T-cell (primary cell): ENCODE results near the gene ARMC6. TPM values are rescaled to one million over a fixed set of nuclear protein-coding genes. Genes with fewer than 3 reads are reported as not detected.

Source experiments
- ATAC-seq, 4 experiments: fragments of 200-7000 bp in 3 of 4; fragments of 150-1000 bp in 1 of 4; cut with Tn5 transposase; replicated peaks in 1 of 4; 1 replicate in 3 of 4; 2 replicates in 1 of 4; pipeline ENCODE4 v1.10.0; 2021; ENCODE audit warnings: moderate library complexity in 3 of 4, mild to moderate bottlenecking in 2 of 4, moderate number of reproducible peaks in 1 of 4
- CTCF ChIA-PET, 2 donors: fragments of 300-600 bp; sonication (Branson Sonifier 250); formaldehyde crosslinking; loops; one replicate each; lab custom pipeline; 2022; ENCODE audit warnings: antibody characterized with exemption in 2 of 2; lab: Charles Lee
- POLR2A ChIA-PET, 2 donors: fragments of 300-600 bp; sonication (Branson Sonifier 250); formaldehyde crosslinking; loops; one replicate each; lab custom pipeline; 2022; ENCODE audit warnings: antibody characterized with exemption in 2 of 2; lab: Charles Lee
- DNase-seq, 35 experiments: peaks; one replicate each; pipeline versions ENCODE4 v3.0.0 to v3.0.0-alpha.2; 2013 to 2023
- H3K27ac ChIP-seq: one replicate; pipeline ENCODE4 v1.5.1; 2013; ENCODE audit warnings: low read length
- H3K27me3 ChIP-seq, 2 experiments: replicated peaks in 1 of 2; 1 replicate in 1 of 2; 2 replicates in 1 of 2; pipeline versions ENCODE4 v1.6.1 to v1.7.0; 2013; ENCODE audit warnings: low read length in 1 of 2, mixed read lengths in 1 of 2; ENCODE audit not compliant: control insufficient read depth in 2 of 2, insufficient read depth in 2 of 2; ENCODE audit errors: extremely low read depth in 1 of 2
- H3K36me3 ChIP-seq, 2 donors: 1 replicate in 1 of 2; 2 replicates in 1 of 2; pipeline versions ENCODE4 v1.6.1 to v1.7.0; 2013; ENCODE audit warnings: low read length in 1 of 2; ENCODE audit not compliant: control insufficient read depth in 2 of 2, insufficient read depth in 1 of 2; ENCODE audit errors: extremely low read depth in 1 of 2
- H3K4me1 ChIP-seq, 2 experiments: 1 replicate in 1 of 2; 2 replicates in 1 of 2; pipeline versions ENCODE4 v1.6.1 to v1.7.0; 2013; ENCODE audit warnings: low read length in 2 of 2, mixed read lengths in 1 of 2; ENCODE audit not compliant: insufficient read depth in 2 of 2, control insufficient read depth in 1 of 2; ENCODE audit errors: extremely low read depth in 1 of 2
- H3K4me3 ChIP-seq, 2 donors: 1 replicate in 1 of 2; 2 replicates in 1 of 2; pipeline versions ENCODE4 v1.5.1 to v1.7.0; 2013; ENCODE audit warnings: mild to moderate bottlenecking in 2 of 2, low read length in 1 of 2, moderate library complexity in 1 of 2; ENCODE audit not compliant: control insufficient read depth in 1 of 2; ENCODE audit errors: extremely low read depth in 1 of 2
- H3K9me3 ChIP-seq: 2 replicates; pipeline ENCODE4 v1.7.0; 2013
- H3K27ac Mint-ChIP-seq, 2 donors: one replicate each; pipeline ENCODE4 v1.8.0; 2020 to 2021; ENCODE audit warnings: mild to moderate bottlenecking in 2 of 2, mixed read lengths in 2 of 2
- H3K27me3 Mint-ChIP-seq, 2 donors: one replicate each; pipeline ENCODE4 v1.8.0; 2021 to 2022; ENCODE audit warnings: mixed read lengths in 2 of 2
- H3K36me3 Mint-ChIP-seq: one replicate; pipeline ENCODE4 v1.8.0; 2021; ENCODE audit warnings: mixed read lengths
- H3K4me1 Mint-ChIP-seq, 3 donors: one replicate each; pipeline ENCODE4 v1.8.0; 2020 to 2022; ENCODE audit warnings: mixed read lengths in 3 of 3, mild to moderate bottlenecking in 1 of 3
- H3K4me3 Mint-ChIP-seq, 3 donors: one replicate each; pipeline ENCODE4 v1.8.0; 2020 to 2022; ENCODE audit warnings: mild to moderate bottlenecking in 3 of 3, mixed read lengths in 3 of 3, moderate library complexity in 3 of 3
- H3K9me3 Mint-ChIP-seq, 3 donors: one replicate each; pipeline ENCODE4 v1.8.0; 2020 to 2022; ENCODE audit warnings: mixed read lengths in 3 of 3
- WGBS: methylation state at CpG from one replicate; pipeline ENCODE4 v1.1.5; 2013; ENCODE audit warnings: missing lambda C conversion rate; ENCODE audit not compliant: insufficient coverage; 5-methylcytosine and 5-hydroxymethylcytosine counted together
- total RNA-seq, 35 experiments: library from RNA in 6 of 35; stranded (reverse) in 6 of 35; fragments of 120-200 nt in 1 of 35; gene quantifications; one replicate each; pipeline versions ENCODE4 v1.2.1 to v1.2.4 and lab custom pipeline; 2013 to 2026

ARMC6 gene
- total RNA-seq, 5 donors from 2014 or later (not counting 1 experiment from before 2014, with no cell fraction given): 12.8 to 22.7 (median 18.7) TPM

GRCh38 chr19:19049406-19049805, 16.0 kb downstream of the ARMC6 start:
- Mint-ChIP-seq H3K27ac (no peak overlapping the region), H3K4me1 (no peaks in the 10 kb centered on the region), H3K4me3 (no peak overlapping the region), H3K36me3 (peaks cover 23% of the 10 kb centered on the region), H3K27me3 (no peaks in the 10 kb centered on the region), H3K9me3 (no peaks in the 10 kb centered on the region)
- H3K27ac ChIP-seq: no peak overlapping the region
- no peaks in the 10 kb centered on the region for H3K27me3 ChIP-seq
- ChIA-PET CTCF (no interaction called here), POLR2A (no interaction called here)
- no peak for ATAC-seq
- H3K4me3 ChIP-seq: no peak overlapping the region
- no peak for DNase-seq
- WGBS: 100% methylated on average over 1 of the region's 2 CpGs
- H3K36me3 ChIP-seq: peaks cover 0 to 45% of the 10 kb centered on the region in 2 donors
- H3K4me1 ChIP-seq: no peaks in the 10 kb centered on the region
- H3K9me3 ChIP-seq: no peaks in the 10 kb centered on the region

DNA sequence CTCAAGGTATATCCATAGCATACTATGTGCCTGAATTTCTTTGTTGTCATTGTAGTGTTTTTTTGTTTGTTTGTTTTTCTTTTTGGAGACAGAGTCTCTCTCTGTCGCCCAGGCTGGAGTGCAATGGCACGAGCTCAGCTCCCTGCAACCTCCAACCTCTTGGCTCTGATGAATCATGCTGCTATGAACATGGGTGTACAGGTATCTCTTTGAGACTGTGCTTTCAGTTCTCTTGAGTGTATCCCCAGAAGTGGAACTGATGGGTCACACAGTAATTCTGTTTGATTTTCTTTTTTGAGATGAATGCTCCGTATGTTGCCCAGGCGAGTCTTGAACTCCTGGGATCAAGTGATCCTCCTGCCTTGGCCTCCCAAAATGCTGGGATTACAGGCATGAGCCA, 16.7 kb downstream of the ARMC6 start:
- H3K4me3 Mint-ChIP-seq: no peak overlapping the region
- H3K9me3 Mint-ChIP-seq: no peaks in the 10 kb centered on the region
- no peaks in the 10 kb centered on the region for H3K4me1 ChIP-seq
- H3K27ac Mint-ChIP-seq: no peak overlapping the region
- POLR2A ChIA-PET: no interaction called here
- no peaks in the 10 kb centered on the region for H3K27me3 ChIP-seq
- H3K27ac ChIP-seq: no peak overlapping the region
- no peak overlapping the region for H3K4me3 ChIP-seq
- WGBS: 90% methylated on average over 2 of the region's 4 CpGs
- no peaks in the 10 kb centered on the region for H3K9me3 ChIP-seq
- ATAC-seq (no peak), DNase-seq (no peak)
- no peaks in the 10 kb centered on the region for H3K27me3 Mint-ChIP-seq
- H3K4me1 Mint-ChIP-seq: no peaks in the 10 kb centered on the region
- peaks cover 22% of the 10 kb centered on the region for H3K36me3 Mint-ChIP-seq
- H3K36me3 ChIP-seq: peaks cover 6 to 45% of the 10 kb centered on the region in 2 donors
- CTCF ChIA-PET: no interaction called here

DNA sequence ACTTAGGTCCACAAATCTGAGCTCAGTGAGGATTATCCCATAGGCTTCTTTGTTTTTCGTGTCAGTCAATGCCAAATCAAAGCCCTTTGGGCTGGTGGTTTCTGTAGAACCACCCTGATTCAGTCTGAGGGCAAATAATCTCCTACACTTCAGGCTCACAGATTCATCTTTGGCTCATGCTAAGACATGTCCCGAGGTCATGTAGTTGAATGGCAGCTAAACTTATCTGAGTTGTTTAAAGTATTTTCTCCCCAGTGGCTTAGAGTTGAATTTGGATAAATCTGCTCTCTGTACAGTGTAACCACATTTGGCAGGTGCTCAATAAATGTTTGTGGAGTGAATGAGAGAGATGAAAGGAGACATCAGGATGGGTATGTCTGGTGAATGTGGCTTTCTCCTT, 17.3 kb downstream of the ARMC6 start:
- ATAC-seq: no peak
- no peaks in the 10 kb centered on the region for H3K27me3 ChIP-seq
- no peaks in the 10 kb centered on the region for H3K4me1 ChIP-seq
- no peak overlapping the region for H3K4me3 Mint-ChIP-seq
- WGBS: no CpG with 5 or more reads among the region's 2 CpGs
- no peak overlapping the region for H3K4me3 ChIP-seq
- no peaks in the 10 kb centered on the region for H3K9me3 Mint-ChIP-seq
- ChIA-PET POLR2A (no interaction called here), CTCF (no interaction called here)
- DNase-seq: no peak
- no peak overlapping the region for H3K27ac Mint-ChIP-seq
- H3K36me3 ChIP-seq: peaks cover 8 to 49% of the 10 kb centered on the region in 2 donors
- H3K27ac ChIP-seq: no peak overlapping the region
- H3K4me1 Mint-ChIP-seq: no peaks in the 10 kb centered on the region
- no peaks in the 10 kb centered on the region for H3K9me3 ChIP-seq
- H3K27me3 Mint-ChIP-seq: no peaks in the 10 kb centered on the region
- H3K36me3 Mint-ChIP-seq: peaks cover 20% of the 10 kb centered on the region

DNA sequence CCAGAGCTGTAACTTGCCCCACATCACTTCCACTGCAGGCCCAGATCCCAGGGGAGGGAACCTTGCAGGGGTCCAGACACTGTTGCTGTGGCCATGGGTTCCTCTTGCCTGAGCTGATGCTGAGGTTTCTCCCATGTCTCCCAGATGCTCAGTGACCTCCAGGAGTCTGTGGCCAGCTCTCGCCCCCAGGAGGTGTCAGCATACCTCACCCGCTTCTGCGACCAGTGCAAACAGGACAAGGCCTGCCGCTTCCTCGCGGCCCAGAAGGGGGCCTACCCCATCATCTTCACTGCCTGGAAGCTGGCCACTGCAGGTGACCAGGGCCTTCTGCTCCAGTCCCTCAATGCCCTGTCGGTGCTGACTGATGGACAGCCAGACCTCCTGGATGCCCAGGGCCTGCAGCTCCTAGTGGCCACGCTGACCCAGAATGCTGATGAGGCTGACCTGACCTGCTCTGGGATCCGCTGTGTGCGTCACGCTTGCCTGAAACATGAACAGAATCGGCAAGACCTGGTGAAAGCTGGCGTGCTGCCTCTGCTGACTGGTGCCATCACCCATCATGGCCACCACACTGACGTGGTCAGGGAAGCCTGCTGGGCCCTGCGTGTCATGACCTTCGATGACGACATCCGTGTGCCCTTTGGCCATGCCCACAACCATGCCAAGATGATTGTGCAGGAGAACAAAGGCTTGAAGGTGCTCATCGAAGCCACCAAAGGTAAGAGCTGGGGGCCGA, 18.2 kb downstream of the ARMC6 start:
- CTCF ChIA-PET: interaction anchor here in 1 of 2 donors (0.6 kb wide), 1 partner anchor 20 kb away, joined by 4 read pairs; no protein-coding TSS in a partner anchor
- H3K27me3 Mint-ChIP-seq: no peaks in the 10 kb centered on the region
- ATAC-seq (no peak), DNase-seq (no peak)
- no peak overlapping the region for H3K4me3 Mint-ChIP-seq
- Histone ChIP-seq H3K9me3 (no peaks in the 10 kb centered on the region), H3K27ac (no peak overlapping the region), H3K4me1 (no peaks in the 10 kb centered on the region), H3K36me3 (peaks cover 8 to 55% of the 10 kb centered on the region in 2 donors), H3K4me3 (no peak overlapping the region), H3K27me3 (no peaks in the 10 kb centered on the region)
- H3K36me3 Mint-ChIP-seq: peaks cover 20% of the 10 kb centered on the region
- no peaks in the 10 kb centered on the region for H3K9me3 Mint-ChIP-seq
- WGBS: 97% methylated on average over 18 of the region's 20 CpGs
- no peak overlapping the region for H3K27ac Mint-ChIP-seq
- H3K4me1 Mint-ChIP-seq: no peaks in the 10 kb centered on the region
- POLR2A ChIA-PET: no interaction called here

- no peak overlapping the region for H3K27ac Mint-ChIP-seq
- DNase-seq (no peak), ATAC-seq (no peak)
- CTCF ChIA-PET: interaction anchor here in 1 of 2 donors (0.5 to 1.2 kb wide), 2 partner anchors 74 to 88 kb away, joined by 5 read pairs; no protein-coding TSS in a partner anchor
- no peaks in the 10 kb centered on the region for H3K27me3 Mint-ChIP-seq
- Histone ChIP-seq H3K36me3 (peaks cover 15 to 62% of the 10 kb centered on the region in 2 donors), H3K27me3 (no peaks in the 10 kb centered on the region), H3K4me1 (no peaks in the 10 kb centered on the region), H3K9me3 (no peaks in the 10 kb centered on the region), H3K4me3 (no peak overlapping the region), H3K27ac (no peak overlapping the region)
- H3K4me1 Mint-ChIP-seq: no peaks in the 10 kb centered on the region
- H3K9me3 Mint-ChIP-seq: no peaks in the 10 kb centered on the region
- peaks cover 16% of the 10 kb centered on the region for H3K36me3 Mint-ChIP-seq
- POLR2A ChIA-PET: no interaction called here
- 82% methylated on average over 1 of the region's 1 CpG for WGBS
- no peak overlapping the region for H3K4me3 Mint-ChIP-seq
These were observed 19.5 kb downstream of the ARMC6 start for GRCh38 chr19:19052921-19053320.

DNA sequence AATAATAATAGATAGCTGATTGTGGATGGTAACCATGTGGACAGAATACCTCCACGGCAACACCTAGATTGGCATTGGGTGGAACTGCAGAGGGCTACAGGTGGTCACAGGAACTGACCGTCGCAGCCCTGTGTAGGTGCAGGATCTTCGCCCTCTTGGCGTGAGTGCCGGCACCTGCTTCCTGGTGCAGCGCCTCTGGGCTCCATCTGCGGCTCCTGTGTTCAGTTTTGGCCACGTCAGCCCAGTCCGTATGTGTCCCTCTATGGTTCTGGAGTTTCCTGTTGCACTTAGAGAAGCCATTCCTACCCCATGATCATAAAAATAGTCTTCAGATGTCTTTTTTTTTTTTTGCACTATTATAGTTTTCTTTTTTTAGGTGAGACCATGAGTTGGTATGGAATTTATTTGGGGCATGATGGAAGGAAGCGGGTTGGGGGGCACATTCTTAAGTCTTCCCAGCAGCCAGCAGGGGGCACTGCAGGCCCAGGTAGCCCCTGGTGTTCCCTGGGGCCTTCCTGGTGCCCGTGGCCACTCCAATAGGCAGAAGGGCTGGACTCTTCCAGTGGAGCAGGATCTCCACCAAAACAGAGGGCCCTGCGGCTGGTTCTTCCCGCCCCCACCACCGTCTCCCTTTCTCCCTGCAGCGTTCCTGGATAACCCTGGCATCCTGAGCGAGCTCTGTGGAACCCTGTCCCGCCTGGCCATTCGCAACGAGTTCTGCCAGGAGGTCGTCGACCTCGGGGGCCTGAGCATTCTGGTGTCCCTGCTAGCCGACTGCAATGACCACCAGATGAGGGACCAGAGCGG, 20.3 kb downstream of the ARMC6 start:
- ATAC-seq (peak; percentile 56 to 84 (median 70)), DNase-seq (peak in 32 of 35 experiments; percentile 24 to 82 (median 52))
- Histone ChIP-seq H3K4me3 (no peak overlapping the region), H3K27ac (no peak overlapping the region), H3K9me3 (no peaks in the 10 kb centered on the region), H3K4me1 (no peaks in the 10 kb centered on the region), H3K27me3 (no peaks in the 10 kb centered on the region), H3K36me3 (peaks cover 16 to 67% of the 10 kb centered on the region in 2 donors)
- Mint-ChIP-seq H3K27me3 (no peaks in the 10 kb centered on the region), H3K9me3 (no peaks in the 10 kb centered on the region), H3K4me3 (no peak overlapping the region), H3K4me1 (no peaks in the 10 kb centered on the region), H3K36me3 (peaks cover 19% of the 10 kb centered on the region), H3K27ac (no peak overlapping the region)
- ChIA-PET POLR2A (interaction anchor here in 1 of 2 donors (0.6 kb wide), 1 partner anchor 34 kb away, joined by 3 read pairs; no protein-coding TSS in a partner anchor), CTCF (interaction anchor here (0.6 to 1.2 kb wide), 5 partner anchors 57 to 1359 kb away, joined by 3 to 12 read pairs (median 4); no protein-coding TSS in a partner anchor)
- 93% methylated on average over 20 of the region's 25 CpGs for WGBS
